Liver (tissue), 9 donors: ENCODE measurements around the gene SOX6. TPM values are rescaled to one million over a fixed set of nuclear protein-coding genes. Genes with fewer than 3 reads are reported as not detected.
A peak's percentile ranks its signal among the peaks of the same experiment; 100 is the strongest.

Source experiments
- DNase-seq: peaks from one replicate; pipeline ENCODE4 v3.0.0-alpha.2; 2017; ENCODE audit warnings: low spot score
- H3K27ac ChIP-seq, 2 donors: one replicate each; pipeline ENCODE4 v1.7.0; 2013; ENCODE audit warnings: inconsistent platforms in 2 of 2, low read length in 2 of 2, control low read depth in 1 of 2, low read depth in 1 of 2, mild to moderate bottlenecking in 1 of 2
- H3K27me3 ChIP-seq, 4 donors: one replicate each; pipeline versions ENCODE4 v1.6.1 to v1.7.0; 2013; ENCODE audit warnings: low read length in 3 of 4, inconsistent platforms in 1 of 4, mild to moderate bottlenecking in 1 of 4, moderate library complexity in 1 of 4; ENCODE audit not compliant: control insufficient read depth in 4 of 4, insufficient read depth in 4 of 4
- H3K36me3 ChIP-seq, 4 donors: one replicate each; pipeline versions ENCODE4 v1.6.1 to v1.7.0; 2013; ENCODE audit warnings: low read length in 3 of 4, mild to moderate bottlenecking in 3 of 4, low read depth in 1 of 4, moderate library complexity in 1 of 4; ENCODE audit not compliant: control insufficient read depth in 4 of 4, insufficient read depth in 3 of 4
- H3K4me1 ChIP-seq, 4 donors: one replicate each; pipeline versions ENCODE4 v1.6.1 to v1.7.0; 2013; ENCODE audit warnings: low read length in 3 of 4, mild to moderate bottlenecking in 3 of 4, moderate library complexity in 1 of 4; ENCODE audit not compliant: control insufficient read depth in 4 of 4, insufficient read depth in 4 of 4
- H3K4me3 ChIP-seq, 3 donors: one replicate each; pipeline versions ENCODE4 v1.6.1 to v1.7.0; 2013; ENCODE audit warnings: low read length in 3 of 3, control low read depth in 1 of 3, low read depth in 1 of 3, mild to moderate bottlenecking in 1 of 3
- H3K9ac ChIP-seq, 2 donors: one replicate each; pipeline ENCODE4 v1.7.0; 2013; ENCODE audit warnings: low read length in 2 of 2, mild to moderate bottlenecking in 2 of 2, moderate library complexity in 2 of 2, control low read depth in 1 of 2, low read depth in 1 of 2
- H3K9me3 ChIP-seq, 4 donors: one replicate each; pipeline versions ENCODE4 v1.6.1 to v1.7.0; 2013; ENCODE audit warnings: low read length in 3 of 4; ENCODE audit not compliant: control insufficient read depth in 4 of 4
- EGR1 ChIP-seq, 2 donors: IDR thresholded peaks; 2 replicates each; pipeline ENCODE4 v1.6.1; 2016 to 2018; ENCODE audit warnings: antibody characterized with exemption in 2 of 2, low read depth in 2 of 2
- FOXA1 ChIP-seq: IDR thresholded peaks from 2 replicates; pipeline ENCODE4 v1.6.1; 2016; ENCODE audit warnings: antibody characterized with exemption
- FOXA2 ChIP-seq: IDR thresholded peaks from 2 replicates; pipeline ENCODE4 v1.6.1; 2016; ENCODE audit warnings: antibody characterized with exemption
- GABPA ChIP-seq, 2 donors: IDR thresholded peaks in 1 of 2; conservative IDR thresholded peaks in 1 of 2; 2 replicates each; pipeline ENCODE4 v1.6.1; 2016; ENCODE audit warnings: antibody characterized with exemption in 2 of 2, mild to moderate bottlenecking in 1 of 2, moderate library complexity in 1 of 2
- HNF4A ChIP-seq, 2 donors: conservative IDR thresholded peaks; 2 replicates each; pipeline ENCODE4 v1.6.1; 2016; ENCODE audit warnings: antibody characterized with exemption in 2 of 2, mild to moderate bottlenecking in 2 of 2
- HNF4G ChIP-seq: IDR thresholded peaks from 2 replicates; pipeline ENCODE4 v1.6.1; 2016; ENCODE audit warnings: antibody characterized with exemption
- JUND ChIP-seq, 2 donors: IDR thresholded peaks; 2 replicates each; pipeline ENCODE4 v1.6.1; 2016; ENCODE audit warnings: antibody characterized with exemption in 2 of 2
- NR2F2 ChIP-seq: IDR thresholded peaks from 2 replicates; pipeline ENCODE4 v1.6.1; 2016; ENCODE audit warnings: antibody characterized with exemption
- RAD21 ChIP-seq, 2 donors: IDR thresholded peaks; 2 replicates each; pipeline ENCODE4 v1.6.1; 2016; ENCODE audit warnings: antibody characterized with exemption in 2 of 2, mild to moderate bottlenecking in 2 of 2
- RXRA ChIP-seq, 2 donors: IDR thresholded peaks; 2 replicates each; pipeline ENCODE4 v1.6.1; 2017 to 2018; ENCODE audit warnings: antibody characterized with exemption in 2 of 2, mild to moderate bottlenecking in 1 of 2
- SP1 ChIP-seq: IDR thresholded peaks from 2 replicates; pipeline ENCODE4 v1.6.1; 2018; ENCODE audit warnings: antibody characterized with exemption, mild to moderate bottlenecking
- TAF1 ChIP-seq: conservative IDR thresholded peaks from 2 replicates; pipeline ENCODE4 v1.6.1; 2016; ENCODE audit warnings: antibody characterized with exemption, mild to moderate bottlenecking
- YY1 ChIP-seq: IDR thresholded peaks from 2 replicates; pipeline ENCODE4 v1.6.1; 2016; ENCODE audit warnings: antibody characterized with exemption, mild to moderate bottlenecking
- WGBS: extraction: QIAGEN DNeasy Blood & Tissue Kit; methylation state at CpG from one replicate; pipeline ENCODE4 v1.1.7; 2013; 5-methylcytosine and 5-hydroxymethylcytosine counted together
- polyA plus RNA-seq, 2 donors: library from polyadenylated mRNA; stranded (reverse) in 1 of 2; unstranded in 1 of 2; fragments of 200-250 nt in 1 of 2; fragments of >200 nt in 1 of 2; fragmentation: Nextera tagmentation in 1 of 2; extraction: Ambion mirVana in 1 of 2; gene quantifications; one replicate each; pipeline versions ENCODE4 v1.2.1 to v1.2.3, GENCODE V29; 2013 to 2015
- total RNA-seq, 2 donors: library from RNA; depleted of rRNA; stranded (reverse); fragments of >200 nt; gene quantifications; one replicate each; pipeline ENCODE4 v1.2.3, GENCODE V29; 2014
- TF ChIP-seq, protein P1 (sequence below): IDR thresholded peaks from 2 replicates; pipeline ENCODE4 v1.6.1; 2016; ENCODE audit warnings: antibody characterized with exemption
- TF ChIP-seq, protein P2 (sequence below): fragments of 150-350 bp; IDR thresholded peaks from 2 replicates; pipeline ENCODE4 v1.5.1; 2017; ENCODE audit warnings: improper control_type of control experiment, low read depth, low read length; ENCODE audit not compliant: missing input control
- TF ChIP-seq, protein P3 (sequence below): IDR thresholded peaks from 2 replicates; pipeline ENCODE4 v1.6.1; 2016; ENCODE audit warnings: antibody characterized with exemption, mild to moderate bottlenecking
- TF ChIP-seq, protein P4 (sequence below): IDR thresholded peaks from 2 replicates; pipeline ENCODE4 v1.6.1; 2016; ENCODE audit warnings: antibody characterized with exemption
- TF ChIP-seq, protein P5 (sequence below): IDR thresholded peaks from 2 replicates; pipeline ENCODE4 v1.6.1; 2016; ENCODE audit warnings: antibody characterized with exemption
- donor health status: healthy.
- donor health status: healthy.
- donor health status: healthy.
- donor health status: healthy.
- donor health status: healthy.

Gene SOX6
- total and polyA plus RNA-seq, 4 donors: 2.4 to 111 (median 14.8) TPM

DNA sequence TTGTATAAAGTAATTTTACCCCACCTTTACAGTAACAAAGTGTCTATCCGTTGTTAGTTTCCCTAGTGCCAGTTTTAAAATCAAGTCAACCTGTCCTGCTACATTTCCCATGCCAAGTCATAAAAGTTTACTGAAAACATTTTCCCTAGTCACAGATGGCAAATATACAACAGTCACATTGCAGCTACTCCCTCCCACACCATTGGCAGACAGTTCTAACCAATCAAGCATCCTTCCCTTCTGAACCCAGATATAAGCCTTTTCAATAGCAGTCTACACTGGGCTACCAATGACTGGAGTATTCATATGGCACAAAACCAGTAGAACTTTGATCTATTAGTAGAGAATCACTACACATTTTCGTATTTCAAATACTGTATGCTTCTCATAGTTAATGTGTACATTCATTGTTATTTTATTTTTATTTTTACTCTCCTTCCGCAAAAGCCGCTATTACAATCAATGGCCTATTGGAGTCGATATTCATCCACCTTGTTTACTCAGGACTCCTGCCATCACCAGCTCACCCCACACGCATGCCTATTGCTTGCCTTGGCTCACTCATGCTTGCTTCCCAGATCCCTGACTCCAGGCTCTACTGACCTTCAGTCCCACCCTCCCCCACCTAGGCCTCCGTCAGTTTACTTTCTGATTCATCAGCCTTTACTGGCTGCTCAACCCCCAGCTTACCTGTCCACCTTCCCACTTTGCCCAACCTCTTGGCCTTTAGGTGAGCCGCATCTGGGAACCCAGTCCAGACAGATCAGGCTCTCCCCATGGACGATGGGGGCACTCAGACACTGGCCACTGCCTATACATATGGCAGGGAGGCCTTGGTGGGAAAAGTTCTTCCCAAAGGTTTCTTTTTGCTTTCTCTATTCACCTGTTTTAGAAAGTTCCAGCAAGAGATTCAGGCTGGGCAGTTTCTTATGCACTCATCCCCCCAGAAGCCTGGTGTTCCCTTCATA, 408.4 kb downstream of the SOX6 start:
- Histone ChIP-seq H3K9ac (peak overlapping the region in 1 of 2 donors; percentile 30), H3K27ac (peak overlapping the region; percentile 63 to 74), H3K36me3 (no peaks in the 10 kb centered on the region), H3K27me3 (no peaks in the 10 kb centered on the region), H3K9me3 (no peaks in the 10 kb centered on the region), H3K4me3 (no peak overlapping the region), H3K4me1 (peaks cover 0 to 8% (median 2%) of the 10 kb centered on the region in 4 donors)
- 38% methylated on average over 9 of the region's 9 CpGs for WGBS
- TF ChIP-seq, protein P1, sequence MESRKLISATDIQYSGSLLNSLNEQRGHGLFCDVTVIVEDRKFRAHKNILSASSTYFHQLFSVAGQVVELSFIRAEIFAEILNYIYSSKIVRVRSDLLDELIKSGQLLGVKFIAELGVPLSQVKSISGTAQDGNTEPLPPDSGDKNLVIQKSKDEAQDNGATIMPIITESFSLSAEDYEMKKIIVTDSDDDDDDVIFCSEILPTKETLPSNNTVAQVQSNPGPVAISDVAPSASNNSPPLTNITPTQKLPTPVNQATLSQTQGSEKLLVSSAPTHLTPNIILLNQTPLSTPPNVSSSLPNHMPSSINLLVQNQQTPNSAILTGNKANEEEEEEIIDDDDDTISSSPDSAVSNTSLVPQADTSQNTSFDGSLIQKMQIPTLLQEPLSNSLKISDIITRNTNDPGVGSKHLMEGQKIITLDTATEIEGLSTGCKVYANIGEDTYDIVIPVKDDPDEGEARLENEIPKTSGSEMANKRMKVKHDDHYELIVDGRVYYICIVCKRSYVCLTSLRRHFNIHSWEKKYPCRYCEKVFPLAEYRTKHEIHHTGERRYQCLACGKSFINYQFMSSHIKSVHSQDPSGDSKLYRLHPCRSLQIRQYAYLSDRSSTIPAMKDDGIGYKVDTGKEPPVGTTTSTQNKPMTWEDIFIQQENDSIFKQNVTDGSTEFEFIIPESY: peak; percentile 92
- TF ChIP-seq HNF4G (peak; percentile 40), FOXA2 (peak; percentile 100), YY1 (peak; percentile 87), GABPA (IDR thresholded peaks at IDR 0.05 in 1 of 2, conservative IDR thresholded peaks at IDR 0.05 in 1 of 2) (peak in 1 of 2 donors; percentile 26), NR2F2 (peak; percentile 21), EGR1 (IDR thresholded peaks at IDR 0.05; ENCODE audit: low read depth in 2 of 2) (peak in 1 of 2 donors; percentile 72), RAD21 (IDR thresholded peaks at IDR 0.05) (peak; percentile 59 to 68), JUND (IDR thresholded peaks at IDR 0.05) (peak; percentile 87 to 98), HNF4A (conservative IDR thresholded peaks at IDR 0.05) (peak; percentile 76 to 93), RXRA (IDR thresholded peaks at IDR 0.05) (peak; percentile 79 to 96), FOXA1 (peak; percentile 99), SP1 (peak; percentile 93), TAF1 (no peak)
- TF ChIP-seq, protein P2, sequence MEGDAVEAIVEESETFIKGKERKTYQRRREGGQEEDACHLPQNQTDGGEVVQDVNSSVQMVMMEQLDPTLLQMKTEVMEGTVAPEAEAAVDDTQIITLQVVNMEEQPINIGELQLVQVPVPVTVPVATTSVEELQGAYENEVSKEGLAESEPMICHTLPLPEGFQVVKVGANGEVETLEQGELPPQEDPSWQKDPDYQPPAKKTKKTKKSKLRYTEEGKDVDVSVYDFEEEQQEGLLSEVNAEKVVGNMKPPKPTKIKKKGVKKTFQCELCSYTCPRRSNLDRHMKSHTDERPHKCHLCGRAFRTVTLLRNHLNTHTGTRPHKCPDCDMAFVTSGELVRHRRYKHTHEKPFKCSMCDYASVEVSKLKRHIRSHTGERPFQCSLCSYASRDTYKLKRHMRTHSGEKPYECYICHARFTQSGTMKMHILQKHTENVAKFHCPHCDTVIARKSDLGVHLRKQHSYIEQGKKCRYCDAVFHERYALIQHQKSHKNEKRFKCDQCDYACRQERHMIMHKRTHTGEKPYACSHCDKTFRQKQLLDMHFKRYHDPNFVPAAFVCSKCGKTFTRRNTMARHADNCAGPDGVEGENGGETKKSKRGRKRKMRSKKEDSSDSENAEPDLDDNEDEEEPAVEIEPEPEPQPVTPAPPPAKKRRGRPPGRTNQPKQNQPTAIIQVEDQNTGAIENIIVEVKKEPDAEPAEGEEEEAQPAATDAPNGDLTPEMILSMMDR: no peak
- TF ChIP-seq, protein P3, sequence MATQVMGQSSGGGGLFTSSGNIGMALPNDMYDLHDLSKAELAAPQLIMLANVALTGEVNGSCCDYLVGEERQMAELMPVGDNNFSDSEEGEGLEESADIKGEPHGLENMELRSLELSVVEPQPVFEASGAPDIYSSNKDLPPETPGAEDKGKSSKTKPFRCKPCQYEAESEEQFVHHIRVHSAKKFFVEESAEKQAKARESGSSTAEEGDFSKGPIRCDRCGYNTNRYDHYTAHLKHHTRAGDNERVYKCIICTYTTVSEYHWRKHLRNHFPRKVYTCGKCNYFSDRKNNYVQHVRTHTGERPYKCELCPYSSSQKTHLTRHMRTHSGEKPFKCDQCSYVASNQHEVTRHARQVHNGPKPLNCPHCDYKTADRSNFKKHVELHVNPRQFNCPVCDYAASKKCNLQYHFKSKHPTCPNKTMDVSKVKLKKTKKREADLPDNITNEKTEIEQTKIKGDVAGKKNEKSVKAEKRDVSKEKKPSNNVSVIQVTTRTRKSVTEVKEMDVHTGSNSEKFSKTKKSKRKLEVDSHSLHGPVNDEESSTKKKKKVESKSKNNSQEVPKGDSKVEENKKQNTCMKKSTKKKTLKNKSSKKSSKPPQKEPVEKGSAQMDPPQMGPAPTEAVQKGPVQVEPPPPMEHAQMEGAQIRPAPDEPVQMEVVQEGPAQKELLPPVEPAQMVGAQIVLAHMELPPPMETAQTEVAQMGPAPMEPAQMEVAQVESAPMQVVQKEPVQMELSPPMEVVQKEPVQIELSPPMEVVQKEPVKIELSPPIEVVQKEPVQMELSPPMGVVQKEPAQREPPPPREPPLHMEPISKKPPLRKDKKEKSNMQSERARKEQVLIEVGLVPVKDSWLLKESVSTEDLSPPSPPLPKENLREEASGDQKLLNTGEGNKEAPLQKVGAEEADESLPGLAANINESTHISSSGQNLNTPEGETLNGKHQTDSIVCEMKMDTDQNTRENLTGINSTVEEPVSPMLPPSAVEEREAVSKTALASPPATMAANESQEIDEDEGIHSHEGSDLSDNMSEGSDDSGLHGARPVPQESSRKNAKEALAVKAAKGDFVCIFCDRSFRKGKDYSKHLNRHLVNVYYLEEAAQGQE: peak; percentile 68
- TF ChIP-seq, protein P4, sequence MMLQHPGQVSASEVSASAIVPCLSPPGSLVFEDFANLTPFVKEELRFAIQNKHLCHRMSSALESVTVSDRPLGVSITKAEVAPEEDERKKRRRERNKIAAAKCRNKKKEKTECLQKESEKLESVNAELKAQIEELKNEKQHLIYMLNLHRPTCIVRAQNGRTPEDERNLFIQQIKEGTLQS: peak; percentile 71
- TF ChIP-seq, protein P5, sequence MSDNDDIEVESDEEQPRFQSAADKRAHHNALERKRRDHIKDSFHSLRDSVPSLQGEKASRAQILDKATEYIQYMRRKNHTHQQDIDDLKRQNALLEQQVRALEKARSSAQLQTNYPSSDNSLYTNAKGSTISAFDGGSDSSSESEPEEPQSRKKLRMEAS: peak; percentile 90
- DNase-seq: no peak
